IMR-90 (cell line): ENCODE data around the gene CERS6. TPM values are rescaled to one million over a fixed set of nuclear protein-coding genes. Genes with fewer than 3 reads are reported as not detected.

Experiments
- ATAC-seq: fragments of 200-7000 bp; cut with Tn5 transposase; 2 replicates; pipeline ENCODE4 v1.9.1; 2020; ENCODE audit warnings: low read depth, mild to moderate bottlenecking, moderate library complexity
- BruUV-seq: library from RNA; stranded (reverse); fragments of 400-500 nt; replicated peaks from 2 replicates; lab custom pipeline; 2021; lab: Mats Ljungman, UMichigan
- CTCF ChIA-PET: fragments of 300-600 bp; formaldehyde crosslinking; extraction: SDS; loops from one replicate; lab custom pipeline; 2021; ENCODE audit warnings: antibody characterized with exemption; lab: Yijun Ruan, JAX
- POLR2A ChIA-PET: fragments of 300-600 bp; sonication (Branson Sonifier 250); formaldehyde crosslinking; loops from one replicate; lab custom pipeline; 2022; ENCODE audit warnings: antibody characterized with exemption; ENCODE audit not compliant: unreplicated experiment; lab: Charles Lee
- DNase-seq: peaks from one replicate; pipeline ENCODE4 v3.0.0; 2013
- H2AFZ ChIP-seq: replicated peaks from 2 replicates; pipeline ENCODE3; 2013; ENCODE audit warnings: low read length, mild to moderate bottlenecking; ENCODE audit not compliant: poor library complexity
- H2AK5ac ChIP-seq: 2 replicates; pipeline ENCODE4 v1.6.1; 2013; ENCODE audit warnings: low read depth, low read length, inconsistent platforms
- H2AK9ac ChIP-seq: replicated peaks from 2 replicates; pipeline ENCODE3; 2013; ENCODE audit warnings: mild to moderate bottlenecking, low read depth, low read length, moderate library complexity; ENCODE audit not compliant: poor library complexity
- H2BK120ac ChIP-seq: 2 replicates; pipeline ENCODE4 v1.6.1; 2013; ENCODE audit warnings: low read depth, low read length, inconsistent platforms
- H2BK15ac ChIP-seq: 3 replicates; pipeline ENCODE4 v1.6.1; 2013; ENCODE audit warnings: low read depth, low read length, inconsistent platforms
- H2BK20ac ChIP-seq: 2 replicates; pipeline ENCODE4 v1.6.1; 2013; ENCODE audit warnings: low read depth, mild to moderate bottlenecking, inconsistent platforms, low read length, moderate library complexity
- H2BK5ac ChIP-seq: 2 replicates; pipeline ENCODE4 v1.6.1; 2013; ENCODE audit warnings: mild to moderate bottlenecking, low read depth, low read length, inconsistent platforms; ENCODE audit not compliant: poor library complexity, severe bottlenecking
- H3K14ac ChIP-seq: replicated peaks from 2 replicates; pipeline ENCODE4 v1.6.1; 2013; ENCODE audit warnings: low read depth, low read length, inconsistent platforms
- H3K18ac ChIP-seq: 2 replicates; pipeline ENCODE4 v1.6.1; 2013; ENCODE audit warnings: low read depth, low read length, control low read depth
- H3K23ac ChIP-seq: 2 replicates; pipeline ENCODE4 v1.6.1; 2013; ENCODE audit warnings: low read depth, low read length, inconsistent platforms
- H3K27ac ChIP-seq: 2 replicates; pipeline ENCODE4 v1.5.1; 2013; ENCODE audit warnings: mild to moderate bottlenecking, control low read depth, low read length; ENCODE audit not compliant: insufficient read depth
- H3K27me3 ChIP-seq: 2 replicates; pipeline ENCODE4 v1.6.1; 2013; ENCODE audit warnings: low read length; ENCODE audit not compliant: control insufficient read depth, insufficient read depth
- H3K36me3 ChIP-seq: 2 replicates; pipeline ENCODE4 v1.6.1; 2013; ENCODE audit warnings: low read length, mixed read lengths; ENCODE audit not compliant: control insufficient read depth, insufficient read depth
- H3K4ac ChIP-seq: 2 replicates; pipeline ENCODE4 v1.6.1; 2013; ENCODE audit warnings: low read depth, low read length, inconsistent platforms
- H3K4me1 ChIP-seq: 2 replicates; pipeline ENCODE4 v1.6.1; 2013; ENCODE audit warnings: low read length, mixed read lengths; ENCODE audit not compliant: control insufficient read depth, insufficient read depth
- H3K4me2 ChIP-seq: 2 replicates; pipeline ENCODE4 v1.6.1; 2013; ENCODE audit warnings: low read depth, mild to moderate bottlenecking, control low read depth, low read length, moderate library complexity
- H3K4me3 ChIP-seq: 2 replicates; pipeline ENCODE4 v1.5.1; 2013; ENCODE audit warnings: low read depth, mild to moderate bottlenecking, control low read depth, low read length, moderate library complexity; ENCODE audit not compliant: insufficient read depth
- H3K56ac ChIP-seq: 2 replicates; pipeline ENCODE4 v1.6.1; 2013; ENCODE audit warnings: low read length, inconsistent platforms; ENCODE audit not compliant: insufficient read depth; ENCODE audit errors: extremely low read depth
- H3K79me1 ChIP-seq, 2 experiments: 2 replicates each; pipeline ENCODE4 v1.6.1; 2013; ENCODE audit warnings: low read length in 2 of 2, inconsistent platforms in 1 of 2, low read depth in 1 of 2
- H3K9ac ChIP-seq: 2 replicates; pipeline ENCODE4 v1.6.1; 2013; ENCODE audit warnings: low read depth, low read length, control low read depth
- H3K9me1 ChIP-seq: 2 replicates; pipeline ENCODE4 v1.6.1; 2013; ENCODE audit warnings: low read length, inconsistent platforms; ENCODE audit not compliant: insufficient read depth
- H3K9me3 ChIP-seq: 2 replicates; pipeline ENCODE4 v1.6.1; 2013; ENCODE audit warnings: low read length; ENCODE audit not compliant: control insufficient read depth, insufficient read depth
- H4K20me1 ChIP-seq: 2 replicates; pipeline ENCODE4 v1.6.1; 2013; ENCODE audit warnings: low read length, inconsistent platforms; ENCODE audit not compliant: insufficient read depth
- H4K5ac ChIP-seq: 2 replicates; pipeline ENCODE4 v1.6.1; 2013; ENCODE audit warnings: mild to moderate bottlenecking, low read depth, low read length, control low read depth
- H4K8ac ChIP-seq, 2 experiments: 2 replicates each; pipeline ENCODE4 v1.6.1; 2013; ENCODE audit warnings: low read depth in 2 of 2, low read length in 2 of 2, control low read depth in 1 of 2, inconsistent platforms in 1 of 2
- H4K91ac ChIP-seq: 2 replicates; pipeline ENCODE4 v1.6.1; 2013; ENCODE audit warnings: low read depth, low read length, inconsistent platforms; ENCODE audit not compliant: insufficient read depth
- BHLHE40 ChIP-seq: fragments of 150-350 bp; IDR thresholded peaks from 2 replicates; pipeline ENCODE4 v1.6.1; 2016; ENCODE audit warnings: mild to moderate bottlenecking, low read depth, low read length
- CEBPB ChIP-seq: IDR thresholded peaks from 2 replicates; pipeline ENCODE4 v1.6.1; 2012; ENCODE audit warnings: low read depth, low read length, improper control_type of control experiment
- CHD1 ChIP-seq: IDR thresholded peaks from 2 replicates; pipeline ENCODE4 v1.6.1; 2012; ENCODE audit warnings: low read depth, low read length, improper control_type of control experiment
- FOS ChIP-seq: fragments of 150-350 bp; IDR thresholded peaks from 2 replicates; pipeline ENCODE4 v1.6.1; 2016; ENCODE audit warnings: low read depth, low read length
- MAFK ChIP-seq: IDR thresholded peaks from 2 replicates; pipeline ENCODE4 v1.6.1; 2012; ENCODE audit warnings: low read depth, low read length, improper control_type of control experiment
- MAZ ChIP-seq: IDR thresholded peaks from 2 replicates; pipeline ENCODE4 v1.6.1; 2012; ENCODE audit warnings: low read depth, mild to moderate bottlenecking, low read length, improper control_type of control experiment, moderate library complexity, borderline replicate concordance
- MXI1 ChIP-seq: IDR thresholded peaks from 2 replicates; pipeline ENCODE4 v1.6.1; 2012; ENCODE audit warnings: low read depth, mild to moderate bottlenecking, low read length, moderate library complexity, borderline replicate concordance
- NFE2L2 ChIP-seq: fragments of 150-350 bp; IDR thresholded peaks from 2 replicates; pipeline ENCODE4 v1.6.1; 2016; ENCODE audit warnings: low read depth, mild to moderate bottlenecking, low read length
- POLR2A ChIP-seq: IDR thresholded peaks from 2 replicates; pipeline ENCODE4 v1.6.1; 2012; ENCODE audit warnings: mild to moderate bottlenecking, low read depth, low read length
- RAD21 ChIP-seq: IDR thresholded peaks from 2 replicates; pipeline ENCODE4 v1.6.1; 2012; ENCODE audit warnings: low read length, improper control_type of control experiment
- RCOR1 ChIP-seq: IDR thresholded peaks from 2 replicates; pipeline ENCODE4 v1.6.1; 2012; ENCODE audit warnings: mild to moderate bottlenecking, low read length, improper control_type of control experiment; ENCODE audit not compliant: insufficient replicate concordance
- RFX5 ChIP-seq: IDR thresholded peaks from 2 replicates; pipeline ENCODE4 v1.8.0; 2012; ENCODE audit warnings: low read depth, mild to moderate bottlenecking, low read length, moderate library complexity
- SMC3 ChIP-seq: fragments of 150-350 bp; IDR thresholded peaks from 2 replicates; pipeline ENCODE4 v1.6.1; 2016; ENCODE audit warnings: low read depth, mild to moderate bottlenecking, antibody characterized with exemption, low read length, moderate library complexity
- WGBS, 2 experiments: methylation state at CpG; one replicate each; pipeline versions ENCODE4 v1.1.5 to v1.1.7; 2013; ENCODE audit warnings: missing lambda C conversion rate in 2 of 2; ENCODE audit not compliant: insufficient read length in 1 of 2; ENCODE audit errors: extremely low coverage in 2 of 2; 5-methylcytosine and 5-hydroxymethylcytosine counted together
- dilution Hi-C: fragments of 300-500 bp; cut with HindIII; formaldehyde crosslinking; loops from one replicate; pipeline ENCODE4 v1.14.3; 2018; ENCODE audit warnings: low sequenced_read_pairs; ENCODE audit not compliant: unreplicated experiment
- in situ Hi-C: fragments of 300-500 bp; cut with MboI; formaldehyde crosslinking; loops from 3 replicates; pipeline ENCODE4 v1.14.3; 2019; ENCODE audit warnings: low sequenced_read_pairs, inconsistent platforms, mixed read lengths
- intact Hi-C: fragments of 100-400 bp; cut with micrococcal nuclease; formaldehyde crosslinking; loops from 2 replicates; pipeline ENCODE4 v1.10.0; 2022
- polyA plus RNA-seq, 3 experiments: library from polyadenylated mRNA; depleted of rRNA; stranded (reverse); fragments of >200 nt; gene quantifications; 2 replicates each; pipeline ENCODE4 v1.2.3, GENCODE V29; 2012; ENCODE audit warnings: low replicate concordance in 1 of 3
- total RNA-seq: library from RNA; depleted of rRNA; stranded (reverse); fragments of >200 nt; gene quantifications from 2 replicates; pipeline ENCODE4 v1.2.3, GENCODE V29; 2012
- TF ChIP-seq, protein P1 (sequence below): fragments of 150-350 bp; IDR thresholded peaks from 2 replicates; pipeline ENCODE4 v1.6.1; 2017; ENCODE audit warnings: mild to moderate bottlenecking, antibody characterized with exemption, low read length, low read depth
- TF ChIP-seq, protein P2 (sequence below): conservative IDR thresholded peaks from 2 replicates; pipeline ENCODE4 v1.5.1; 2012; ENCODE audit warnings: mild to moderate bottlenecking, low read depth, low read length, improper control_type of control experiment
- TF ChIP-seq, protein P3 (sequence below): fragments of 150-350 bp; IDR thresholded peaks from 2 replicates; pipeline ENCODE4 v1.6.1; 2016; ENCODE audit warnings: low read depth, mild to moderate bottlenecking, low read length, moderate library complexity, borderline replicate concordance

CERS6 gene
- total and polyA plus RNA-seq, 2 of the 4 experiments (the other 2 are of a cell fraction) = 2.1 to 5.7 TPM

- ATAC-seq (no peak), DNase-seq (no peak)
- H3K56ac ChIP-seq = no peak overlapping the region
- no peak overlapping the region for H2AK5ac ChIP-seq
- H2BK15ac ChIP-seq = no peak overlapping the region
- POLR2A ChIA-PET = no interaction called here
- in situ Hi-C loops = no loop called here
- H3K4ac ChIP-seq = no peak overlapping the region
- H3K18ac ChIP-seq = no peak overlapping the region
- no peak for TF ChIP-seq RFX5
- TF ChIP-seq, protein P1, sequence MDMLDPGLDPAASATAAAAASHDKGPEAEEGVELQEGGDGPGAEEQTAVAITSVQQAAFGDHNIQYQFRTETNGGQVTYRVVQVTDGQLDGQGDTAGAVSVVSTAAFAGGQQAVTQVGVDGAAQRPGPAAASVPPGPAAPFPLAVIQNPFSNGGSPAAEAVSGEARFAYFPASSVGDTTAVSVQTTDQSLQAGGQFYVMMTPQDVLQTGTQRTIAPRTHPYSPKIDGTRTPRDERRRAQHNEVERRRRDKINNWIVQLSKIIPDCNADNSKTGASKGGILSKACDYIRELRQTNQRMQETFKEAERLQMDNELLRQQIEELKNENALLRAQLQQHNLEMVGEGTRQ = no peak
- no peak for TF ChIP-seq POLR2A
- TF ChIP-seq, protein P2, sequence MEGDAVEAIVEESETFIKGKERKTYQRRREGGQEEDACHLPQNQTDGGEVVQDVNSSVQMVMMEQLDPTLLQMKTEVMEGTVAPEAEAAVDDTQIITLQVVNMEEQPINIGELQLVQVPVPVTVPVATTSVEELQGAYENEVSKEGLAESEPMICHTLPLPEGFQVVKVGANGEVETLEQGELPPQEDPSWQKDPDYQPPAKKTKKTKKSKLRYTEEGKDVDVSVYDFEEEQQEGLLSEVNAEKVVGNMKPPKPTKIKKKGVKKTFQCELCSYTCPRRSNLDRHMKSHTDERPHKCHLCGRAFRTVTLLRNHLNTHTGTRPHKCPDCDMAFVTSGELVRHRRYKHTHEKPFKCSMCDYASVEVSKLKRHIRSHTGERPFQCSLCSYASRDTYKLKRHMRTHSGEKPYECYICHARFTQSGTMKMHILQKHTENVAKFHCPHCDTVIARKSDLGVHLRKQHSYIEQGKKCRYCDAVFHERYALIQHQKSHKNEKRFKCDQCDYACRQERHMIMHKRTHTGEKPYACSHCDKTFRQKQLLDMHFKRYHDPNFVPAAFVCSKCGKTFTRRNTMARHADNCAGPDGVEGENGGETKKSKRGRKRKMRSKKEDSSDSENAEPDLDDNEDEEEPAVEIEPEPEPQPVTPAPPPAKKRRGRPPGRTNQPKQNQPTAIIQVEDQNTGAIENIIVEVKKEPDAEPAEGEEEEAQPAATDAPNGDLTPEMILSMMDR = no peak
- no peak for TF ChIP-seq BHLHE40
- TF ChIP-seq SMC3 = no peak
- no peak for TF ChIP-seq RCOR1
- TF ChIP-seq MAZ = no peak
- TF ChIP-seq CEBPB = no peak
- TF ChIP-seq NFE2L2 = no peak
- no peak for TF ChIP-seq CHD1
- no peak for TF ChIP-seq RAD21
- TF ChIP-seq, protein P3, sequence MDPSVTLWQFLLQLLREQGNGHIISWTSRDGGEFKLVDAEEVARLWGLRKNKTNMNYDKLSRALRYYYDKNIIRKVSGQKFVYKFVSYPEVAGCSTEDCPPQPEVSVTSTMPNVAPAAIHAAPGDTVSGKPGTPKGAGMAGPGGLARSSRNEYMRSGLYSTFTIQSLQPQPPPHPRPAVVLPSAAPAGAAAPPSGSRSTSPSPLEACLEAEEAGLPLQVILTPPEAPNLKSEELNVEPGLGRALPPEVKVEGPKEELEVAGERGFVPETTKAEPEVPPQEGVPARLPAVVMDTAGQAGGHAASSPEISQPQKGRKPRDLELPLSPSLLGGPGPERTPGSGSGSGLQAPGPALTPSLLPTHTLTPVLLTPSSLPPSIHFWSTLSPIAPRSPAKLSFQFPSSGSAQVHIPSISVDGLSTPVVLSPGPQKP = no peak
- TF ChIP-seq FOS = no peak
- no peak for TF ChIP-seq MXI1
- no peak for TF ChIP-seq MAFK
- no peak overlapping the region for H2AK9ac ChIP-seq
- no TSS peak for BruUV-seq
- no peak overlapping the region for H4K8ac ChIP-seq
- H4K91ac ChIP-seq = no peak overlapping the region
- no peak overlapping the region for H2BK20ac ChIP-seq
- no peak overlapping the region for H3K23ac ChIP-seq
- no peaks in the 10 kb centered on the region for H3K9me3 ChIP-seq
- no peaks in the 10 kb centered on the region for H3K79me1 ChIP-seq
- CTCF ChIA-PET = interaction anchor here (0.8 to 1.4 kb wide), 2 partner anchors 30 to 33 kb away, joined by 3 to 4 read pairs; no protein-coding TSS in a partner anchor
- H3K4me2 ChIP-seq = no peak overlapping the region
- H3K27ac ChIP-seq = no peak overlapping the region
- H2BK5ac ChIP-seq = no peak overlapping the region
- no peaks in the 10 kb centered on the region for H3K9me1 ChIP-seq
- no peaks in the 10 kb centered on the region for H3K4me1 ChIP-seq
- intact Hi-C loops = no loop called here
- no peak overlapping the region for H3K14ac ChIP-seq
- 100% methylated on average over 1 of the region's 1 CpG; no CpG with 5 or more reads in 1 of the 2 experiments for WGBS, 2 experiments
- H2BK120ac ChIP-seq = no peak overlapping the region
- dilution Hi-C loops = no loop called here
- H3K9ac ChIP-seq = no peak overlapping the region
- H3K4me3 ChIP-seq = no peak overlapping the region
- no peaks in the 10 kb centered on the region for H4K20me1 ChIP-seq
- no peaks in the 10 kb centered on the region for H3K36me3 ChIP-seq
- no peak overlapping the region for H2AFZ ChIP-seq
- no peaks in the 10 kb centered on the region for H3K27me3 ChIP-seq
- no peak overlapping the region for H4K5ac ChIP-seq
Observed at GRCh38 chr2:168738062-168738461, 282.0 kb downstream of the CERS6 start.
